ENCODE data around the gene SUGCT.

The SUGCT gene

GRCh38 chr7:40316176-40316575 is 181.4 kb downstream of the SUGCT start:
- DNase-seq (ENCODE audit: low read depth in 3 of 3, low spot score in 1 of 3) = no peak

GRCh38 chr7:40324914-40325313 is 190.1 kb downstream of the SUGCT start:
- no peak for DNase-seq (ENCODE audit: low read depth in 3 of 3, low spot score in 1 of 3)

GRCh38 chr7:40327113-40327512 is 192.3 kb downstream of the SUGCT start:
- DNase-seq (ENCODE audit: low read depth in 3 of 3, low spot score in 1 of 3) = no peak

- DNase-seq (ENCODE audit: low read depth in 3 of 3, low spot score in 1 of 3) = no peak
These were observed 193.1 kb downstream of the SUGCT start for GRCh38 chr7:40327873-40328272.

- DNase-seq (ENCODE audit: low read depth in 3 of 3, low spot score in 1 of 3) = no peak
These were observed 194.9 kb downstream of the SUGCT start for GRCh38 chr7:40329601-40330153.

GRCh38 chr7:40330408-40330807 is 195.6 kb downstream of the SUGCT start:
- DNase-seq (ENCODE audit: low read depth in 3 of 3, low spot score in 1 of 3) = no peak

GRCh38 chr7:40331915-40332314 is 197.1 kb downstream of the SUGCT start:
- no peak for DNase-seq (ENCODE audit: low read depth in 3 of 3, low spot score in 1 of 3)

- DNase-seq (ENCODE audit: low read depth in 3 of 3, low spot score in 1 of 3) = no peak
These were observed 197.7 kb downstream of the SUGCT start for GRCh38 chr7:40332516-40332915.

GRCh38 chr7:40341836-40342235 is 207.0 kb downstream of the SUGCT start:
- DNase-seq (ENCODE audit: low read depth in 3 of 3, low spot score in 1 of 3) = no peak

GRCh38 chr7:40346554-40346953 is 211.7 kb downstream of the SUGCT start:
- no peak for DNase-seq (ENCODE audit: low read depth in 3 of 3, low spot score in 1 of 3)

GRCh38 chr7:40348126-40348728 is 213.4 kb downstream of the SUGCT start:
- DNase-seq (ENCODE audit: low read depth in 3 of 3, low spot score in 1 of 3) = no peak

- DNase-seq (ENCODE audit: low read depth in 3 of 3, low spot score in 1 of 3) = no peak
These were observed 215.3 kb downstream of the SUGCT start for GRCh38 chr7:40350100-40350499.

- no peak for DNase-seq (ENCODE audit: low read depth in 3 of 3, low spot score in 1 of 3)
These were observed 219.9 kb downstream of the SUGCT start for GRCh38 chr7:40354711-40355110.

- DNase-seq (ENCODE audit: low read depth in 3 of 3, low spot score in 1 of 3) = no peak
These were observed 221.5 kb downstream of the SUGCT start for GRCh38 chr7:40356312-40356711.

GRCh38 chr7:40356871-40357709 is 222.3 kb downstream of the SUGCT start:
- DNase-seq (ENCODE audit: low read depth in 3 of 3, low spot score in 1 of 3) = no peak

- no peak for DNase-seq (ENCODE audit: low read depth in 3 of 3, low spot score in 1 of 3)
These were observed 235.0 kb downstream of the SUGCT start for GRCh38 chr7:40369641-40370277.

- DNase-seq (ENCODE audit: low read depth in 3 of 3, low spot score in 1 of 3) = no peak
These were observed 237.1 kb downstream of the SUGCT start for GRCh38 chr7:40371806-40372440.

GRCh38 chr7:40374575-40374974 is 239.8 kb downstream of the SUGCT start:
- DNase-seq (ENCODE audit: low read depth in 3 of 3, low spot score in 1 of 3) = no peak

- DNase-seq (ENCODE audit: low read depth in 3 of 3, low spot score in 1 of 3) = no peak
These were observed 245.3 kb downstream of the SUGCT start for GRCh38 chr7:40380111-40380510.

- no peak for DNase-seq (ENCODE audit: low read depth in 3 of 3, low spot score in 1 of 3)
These were observed 247.3 kb downstream of the SUGCT start for GRCh38 chr7:40382145-40382544.

GRCh38 chr7:40393660-40394059 is 258.9 kb downstream of the SUGCT start:
- DNase-seq (ENCODE audit: low read depth in 3 of 3, low spot score in 1 of 3) = no peak
